Activated CD4-positive, alpha-beta T cell treated with anti-CD3 and anti-CD28 coated beads, Interleukin-2, amount 50 U/mL, for 24 hours (primary cell): ENCODE measurements around the gene CENPU.

Experiments used
- DNase-seq, 2 donors: peaks; one replicate each; pipeline ENCODE4 v3.0.0-alpha.2; 2020; ENCODE audit warnings: low read depth in 1 of 2, low spot score in 1 of 2

CENPU gene

GRCh38 chr4:184713887-184714286, 20.0 kb downstream of the CENPU start:
- DNase-seq = no peak

GRCh38 chr4:184712322-184712721, 21.6 kb downstream of the CENPU start:
- no peak for DNase-seq

GRCh38 chr4:184706453-184706852, 27.4 kb downstream of the CENPU start:
- no peak for DNase-seq

- DNase-seq = no peak
These were observed 28.2 kb downstream of the CENPU start for GRCh38 chr4:184705692-184706091.

GRCh38 chr4:184702114-184702513, 31.8 kb downstream of the CENPU start:
- no peak for DNase-seq

GRCh38 chr4:184699941-184700340, 34.0 kb downstream of the CENPU start:
- no peak for DNase-seq

- DNase-seq = no peak
These were observed 35.9 kb downstream of the CENPU start for GRCh38 chr4:184697956-184698355.

- no peak for DNase-seq
These were observed 38.6 kb downstream of the CENPU start for GRCh38 chr4:184695178-184695896.

GRCh38 chr4:184694412-184694956, 39.4 kb downstream of the CENPU start:
- no peak for DNase-seq

GRCh38 chr4:184693056-184693455, 40.8 kb downstream of the CENPU start:
- no peak for DNase-seq

- no peak for DNase-seq
These were observed 44.2 kb downstream of the CENPU start for GRCh38 chr4:184689681-184690080.

- no peak for DNase-seq
These were observed 45.4 kb downstream of the CENPU start for GRCh38 chr4:184688447-184688846.

GRCh38 chr4:184688005-184688404, 45.9 kb downstream of the CENPU start:
- DNase-seq = no peak

GRCh38 chr4:184684491-184685189, 49.3 kb downstream of the CENPU start:
- DNase-seq = no peak

- DNase-seq = no peak
These were observed 52.0 kb downstream of the CENPU start for GRCh38 chr4:184681916-184682315.

GRCh38 chr4:184680698-184681097, 53.2 kb downstream of the CENPU start:
- no peak for DNase-seq

- DNase-seq = no peak
These were observed 57.9 kb downstream of the CENPU start for GRCh38 chr4:184675821-184676492.

- DNase-seq = no peak
These were observed 58.9 kb downstream of the CENPU start for GRCh38 chr4:184675018-184675417.

- no peak for DNase-seq
These were observed 59.9 kb downstream of the CENPU start for GRCh38 chr4:184674011-184674410.

GRCh38 chr4:184672741-184673140, 61.2 kb downstream of the CENPU start:
- DNase-seq = no peak

- DNase-seq = no peak
These were observed 62.8 kb downstream of the CENPU start for GRCh38 chr4:184671101-184671500.

GRCh38 chr4:184669251-184669650, 64.6 kb downstream of the CENPU start:
- no peak for DNase-seq
